NCI-H510A (cell line): ENCODE data around the gene STAP2.
"Not testable (repeated sequence)": the region's sequence is repeated elsewhere in the genome, so short reads cannot be mapped to it uniquely, and the experiment has no call there.

Experiments used
- DNase-seq: peaks from one replicate; lab custom pipeline; 2025; lab: John Stamatoyannopoulos, UW

STAP2 gene

DNA sequence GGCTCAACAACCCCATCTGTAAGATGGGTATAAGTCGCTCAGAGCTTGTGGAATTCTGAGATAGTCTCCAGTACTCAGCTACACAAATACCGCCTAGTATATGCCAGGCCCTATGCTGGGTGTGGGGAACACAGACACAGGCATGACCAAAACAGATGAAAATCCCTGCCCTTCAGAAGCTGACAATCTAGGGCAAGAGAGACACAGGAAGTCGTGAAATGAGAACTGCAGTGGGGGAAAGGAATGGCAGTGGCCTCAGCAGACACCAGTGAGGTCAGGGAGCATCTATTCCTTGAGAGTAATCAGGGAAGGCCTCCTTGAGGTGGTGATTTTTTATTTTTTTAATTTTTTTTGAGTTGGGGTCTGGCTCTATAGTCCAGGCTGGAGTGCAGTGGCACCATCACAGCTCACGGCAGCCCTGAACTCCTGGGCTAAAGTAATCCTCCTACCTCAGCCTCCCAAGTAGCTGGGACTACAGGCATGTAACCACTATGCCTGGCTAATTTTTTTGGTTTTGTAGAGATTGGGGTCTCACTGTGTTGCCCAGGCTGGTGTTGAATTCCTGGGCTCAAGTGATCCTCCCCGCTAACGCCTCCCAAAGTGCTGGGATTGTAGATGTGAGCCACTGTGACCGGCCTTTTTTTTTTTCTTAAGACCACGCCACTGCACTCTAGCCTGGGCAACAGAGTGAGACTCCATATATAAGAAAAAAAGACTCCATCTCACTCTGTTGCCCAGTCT lies 39.6 kb downstream of the STAP2 start:
- no peak for DNase-seq

DNA sequence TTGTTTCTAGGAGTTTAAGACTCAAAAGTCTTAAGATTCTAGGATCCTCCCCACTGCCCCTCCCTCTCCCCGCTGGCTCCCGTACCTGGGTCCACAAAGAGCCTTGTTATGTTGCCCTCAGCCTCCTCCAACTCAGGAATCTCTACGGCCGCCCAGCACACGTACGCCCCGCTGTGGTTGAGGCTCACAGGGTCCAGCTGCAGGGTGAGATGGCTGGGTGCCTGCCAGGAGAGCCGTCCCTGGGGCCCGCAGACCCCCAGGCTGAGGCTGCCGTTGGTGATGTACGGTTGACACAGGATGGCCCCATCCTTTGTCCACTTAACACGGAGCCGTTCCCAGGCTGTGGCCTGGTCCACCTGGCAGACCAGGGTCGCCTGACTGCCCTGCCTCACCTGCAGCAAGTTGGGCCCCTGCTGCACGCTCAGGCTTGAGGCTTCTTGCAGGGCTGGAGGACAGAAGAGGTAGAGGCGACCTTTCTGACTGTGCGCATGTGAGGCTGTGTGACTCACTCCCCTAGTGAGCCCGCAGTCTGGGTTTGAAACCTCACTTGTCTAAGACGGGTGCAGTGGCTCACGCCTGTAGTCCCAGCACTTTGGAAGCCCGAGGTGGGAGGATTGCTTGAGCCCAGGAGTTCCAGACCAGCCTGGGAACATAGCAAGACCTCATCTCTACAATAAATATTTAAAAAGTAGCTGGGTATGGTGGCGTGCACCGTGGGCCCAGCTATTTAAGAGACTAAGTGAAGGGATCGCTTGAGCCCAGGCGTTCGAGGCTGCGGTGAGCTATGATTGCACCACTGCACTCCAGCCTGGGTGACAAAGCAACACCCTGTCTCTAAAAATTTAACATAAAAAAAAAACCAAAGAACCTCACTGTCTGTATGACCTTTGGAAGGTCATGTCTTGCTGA lies 40.5 kb downstream of the STAP2 start:
- no peak for DNase-seq

DNA sequence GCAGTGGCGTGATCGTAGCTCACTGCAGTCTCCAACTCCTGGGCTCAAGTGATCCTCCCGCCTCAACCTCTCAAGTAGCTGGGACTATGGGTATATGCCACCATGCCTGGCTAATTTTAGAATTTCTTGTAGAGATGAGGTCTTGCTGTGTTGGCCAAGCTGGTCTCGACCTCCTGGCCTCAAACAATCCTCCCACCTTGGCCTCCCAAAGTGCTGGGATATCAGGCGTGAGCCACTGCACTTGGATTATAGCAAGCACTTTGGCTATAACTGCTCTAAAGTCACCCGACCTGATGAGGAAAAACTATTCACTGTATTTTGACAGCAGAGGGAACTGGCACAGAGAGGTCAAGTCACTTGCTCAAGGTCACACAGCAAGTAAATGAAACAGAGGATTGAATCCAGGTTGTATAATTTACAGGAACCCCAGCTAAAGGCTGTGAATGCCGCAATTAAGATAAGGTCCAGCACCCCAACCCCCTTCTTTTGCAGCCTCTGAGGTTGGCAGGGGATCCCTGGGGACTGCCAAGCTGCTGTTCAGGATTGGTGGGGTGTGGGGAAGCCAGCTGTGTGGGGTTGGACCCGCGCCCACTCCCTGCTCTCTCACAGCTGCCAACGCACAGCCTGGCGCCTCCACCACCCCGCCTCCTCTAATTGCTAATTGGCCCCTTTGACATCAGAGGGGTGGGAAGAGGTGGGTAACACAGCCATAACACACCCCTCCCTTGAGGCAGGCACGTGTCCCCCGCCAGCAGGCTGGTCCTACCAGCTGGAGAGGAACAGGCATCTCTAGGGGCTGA lies 42.5 kb downstream of the STAP2 start:
- DNase-seq = no peak

DNA sequence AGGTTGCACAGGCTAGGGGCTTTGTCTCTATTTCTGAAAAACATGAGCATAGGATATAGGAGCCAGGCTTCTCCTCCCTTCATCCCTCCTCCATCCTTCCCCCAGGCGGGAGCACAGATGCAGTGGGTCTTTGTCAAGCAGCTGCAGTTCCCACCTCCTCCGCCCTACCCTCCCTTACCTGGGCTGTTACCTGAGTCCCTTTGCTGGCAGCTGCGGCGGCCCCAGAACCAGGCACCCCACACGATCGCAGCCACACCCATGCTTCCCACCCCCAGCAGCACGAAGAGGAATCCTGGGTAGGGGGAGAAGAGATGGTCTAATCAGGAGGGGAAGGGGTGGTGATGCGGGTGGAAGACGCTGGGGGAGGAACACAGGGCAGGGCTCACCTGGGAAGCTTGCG lies 44.2 kb downstream of the STAP2 start:
- DNase-seq = no peak

DNA sequence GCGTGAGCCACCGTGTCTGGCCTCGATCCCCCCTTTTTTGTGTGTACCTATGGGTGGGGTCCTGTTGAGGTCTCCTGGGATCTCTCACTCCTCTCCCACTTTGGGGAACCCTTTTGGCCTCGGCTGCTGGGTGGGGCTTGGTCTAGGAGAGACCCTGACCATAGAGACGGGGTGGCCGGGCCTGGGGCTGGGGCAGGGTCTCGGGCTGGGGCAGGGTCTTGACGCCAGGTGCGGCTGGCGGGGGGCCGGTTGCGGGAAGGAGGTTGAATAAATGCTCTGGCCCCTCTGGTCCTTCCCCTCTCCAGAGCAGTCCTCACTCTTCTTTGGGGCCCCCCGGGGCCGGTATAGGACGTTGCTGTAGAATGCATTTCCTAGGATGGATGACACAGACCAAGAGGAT lies 46.1 kb downstream of the STAP2 start:
- no peak for DNase-seq

DNA sequence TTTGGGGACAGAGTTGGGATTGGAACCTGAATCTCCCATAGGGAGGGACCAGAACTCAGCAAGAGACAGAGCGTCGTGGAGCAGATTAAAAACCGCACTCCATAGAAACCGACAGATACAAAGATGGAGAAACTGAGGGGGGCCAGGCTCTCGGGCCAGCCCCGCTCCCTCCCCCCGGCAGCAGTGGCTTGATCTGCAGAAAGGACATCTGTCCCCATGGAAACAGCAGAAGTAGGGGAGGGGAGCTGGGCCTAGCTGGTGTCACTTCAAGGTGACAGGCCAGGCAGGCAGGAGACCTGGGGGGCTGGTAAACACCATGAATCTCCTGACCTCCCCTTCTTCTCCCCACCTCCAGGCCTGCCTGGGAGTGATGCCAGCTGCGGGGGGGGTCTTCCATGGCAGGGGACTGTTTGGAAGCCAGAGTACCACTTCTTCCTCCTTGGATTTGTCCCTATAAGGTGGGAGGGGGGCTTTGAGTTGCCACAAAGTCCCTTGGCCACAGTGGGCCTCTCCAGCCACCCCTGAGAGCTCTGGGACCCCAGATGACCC lies 47.4 kb downstream of the STAP2 start:
- DNase-seq = no peak

DNA sequence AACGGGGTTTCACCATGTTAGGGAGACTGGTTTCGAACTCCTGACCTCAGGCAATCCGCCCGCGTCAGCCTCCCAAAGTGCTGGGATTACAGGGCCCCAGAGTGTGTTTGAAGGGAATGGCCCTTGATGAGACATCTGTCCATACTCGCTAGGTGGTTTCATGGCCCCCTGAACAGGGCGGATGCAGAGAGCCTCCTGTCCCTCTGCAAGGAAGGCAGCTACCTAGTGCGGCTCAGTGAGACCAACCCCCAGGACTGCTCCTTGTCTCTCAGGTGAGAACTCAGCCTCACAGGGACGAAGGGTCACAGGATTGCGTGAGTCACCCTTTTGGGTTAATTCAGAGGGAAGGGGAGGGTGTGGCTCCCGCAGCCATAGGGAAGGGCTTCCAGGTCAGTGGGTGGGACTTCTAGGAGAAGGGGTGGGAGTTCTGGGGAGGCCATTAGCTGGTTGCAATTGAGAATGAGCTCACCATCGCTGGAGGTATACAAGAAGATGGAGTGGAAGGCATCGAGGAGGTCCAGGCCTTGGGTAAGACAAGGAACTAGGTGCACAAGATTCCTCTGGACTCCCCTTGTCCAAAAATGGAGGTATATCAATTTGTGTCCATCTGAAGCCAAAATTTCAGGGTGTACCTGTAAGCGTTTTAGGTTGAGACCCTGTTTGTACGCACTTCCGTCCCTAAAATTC lies 50.4 kb downstream of the STAP2 start:
- no peak for DNase-seq

DNA sequence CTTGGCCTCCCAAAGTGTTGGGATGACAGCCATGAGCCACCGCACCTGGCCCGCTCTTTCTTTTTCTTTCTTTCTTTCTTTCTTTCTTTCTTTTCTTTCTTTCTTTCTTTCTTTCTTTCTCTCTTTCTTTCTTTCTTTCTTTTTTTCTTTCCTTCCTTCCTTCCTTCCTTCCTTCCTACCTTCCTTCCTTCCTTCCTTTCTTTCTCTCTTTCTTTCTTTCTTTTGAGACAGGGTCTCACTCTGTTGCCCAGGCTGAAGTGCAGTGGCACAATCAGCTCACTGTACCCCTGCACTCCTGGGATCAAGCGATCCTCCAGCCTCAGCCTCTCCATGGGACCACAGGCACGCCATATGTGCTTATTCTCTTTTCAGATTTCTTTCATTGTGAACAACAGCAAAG lies 52.5 kb downstream of the STAP2 start:
- not testable (repeated sequence) for DNase-seq

DNA sequence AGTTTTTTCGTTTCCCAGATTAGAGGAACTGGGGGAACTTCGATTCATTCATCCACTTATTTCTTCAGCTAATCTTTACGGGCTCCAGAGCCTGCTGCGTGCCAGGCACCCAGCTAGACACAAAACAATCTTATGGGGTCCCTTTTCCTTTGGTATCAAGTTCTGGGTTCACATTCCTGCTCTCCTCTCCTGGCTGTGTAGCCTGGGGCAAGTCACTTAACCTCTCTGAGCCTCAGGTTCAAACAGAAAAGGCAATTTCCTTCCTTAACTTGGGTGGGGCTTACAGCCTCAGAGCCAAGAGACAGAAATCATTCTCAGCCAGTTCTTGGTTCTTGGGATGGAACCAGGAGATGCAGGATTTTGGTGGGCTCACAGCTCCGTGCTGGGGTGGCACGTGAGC lies 53.7 kb downstream of the STAP2 start:
- no peak for DNase-seq

DNA sequence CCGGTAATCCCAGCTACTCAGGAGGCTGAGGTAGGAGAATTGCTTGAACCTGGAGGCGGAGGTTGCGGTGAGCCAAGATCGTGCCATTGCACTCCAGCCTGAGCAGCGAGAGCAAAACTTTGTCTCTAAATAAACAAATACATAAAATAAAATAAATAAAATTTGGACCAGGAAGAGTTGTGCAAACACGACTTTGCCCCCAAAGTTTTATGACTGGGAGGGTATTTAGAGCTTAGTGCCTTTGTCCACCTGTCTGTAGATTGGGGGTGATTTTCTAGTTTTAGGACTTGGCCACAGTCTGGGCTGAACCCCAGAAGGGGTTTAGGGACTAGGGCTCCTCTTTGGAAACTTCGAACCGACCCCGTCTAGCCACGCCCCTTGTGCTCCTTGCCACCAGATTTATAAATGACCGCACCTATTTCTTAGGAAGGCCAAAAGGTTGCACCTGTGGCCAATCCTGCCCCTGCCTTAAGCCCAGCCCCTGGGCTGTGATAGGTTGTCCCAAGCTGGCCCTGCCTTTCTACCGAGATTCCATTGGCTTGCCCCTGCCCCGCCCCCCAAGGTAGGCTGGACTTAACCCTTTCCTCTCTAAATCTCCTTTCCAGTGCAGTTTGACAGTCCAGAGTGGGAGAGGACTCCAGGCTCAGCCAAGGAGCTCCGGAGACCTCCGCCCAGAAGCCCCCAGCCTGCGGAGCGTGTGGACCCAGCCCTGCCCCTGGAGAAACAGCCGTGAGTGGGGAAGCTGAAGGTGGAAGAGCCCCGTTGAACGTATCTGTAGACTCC lies 54.3 kb downstream of the STAP2 start:
- no peak for DNase-seq

DNA sequence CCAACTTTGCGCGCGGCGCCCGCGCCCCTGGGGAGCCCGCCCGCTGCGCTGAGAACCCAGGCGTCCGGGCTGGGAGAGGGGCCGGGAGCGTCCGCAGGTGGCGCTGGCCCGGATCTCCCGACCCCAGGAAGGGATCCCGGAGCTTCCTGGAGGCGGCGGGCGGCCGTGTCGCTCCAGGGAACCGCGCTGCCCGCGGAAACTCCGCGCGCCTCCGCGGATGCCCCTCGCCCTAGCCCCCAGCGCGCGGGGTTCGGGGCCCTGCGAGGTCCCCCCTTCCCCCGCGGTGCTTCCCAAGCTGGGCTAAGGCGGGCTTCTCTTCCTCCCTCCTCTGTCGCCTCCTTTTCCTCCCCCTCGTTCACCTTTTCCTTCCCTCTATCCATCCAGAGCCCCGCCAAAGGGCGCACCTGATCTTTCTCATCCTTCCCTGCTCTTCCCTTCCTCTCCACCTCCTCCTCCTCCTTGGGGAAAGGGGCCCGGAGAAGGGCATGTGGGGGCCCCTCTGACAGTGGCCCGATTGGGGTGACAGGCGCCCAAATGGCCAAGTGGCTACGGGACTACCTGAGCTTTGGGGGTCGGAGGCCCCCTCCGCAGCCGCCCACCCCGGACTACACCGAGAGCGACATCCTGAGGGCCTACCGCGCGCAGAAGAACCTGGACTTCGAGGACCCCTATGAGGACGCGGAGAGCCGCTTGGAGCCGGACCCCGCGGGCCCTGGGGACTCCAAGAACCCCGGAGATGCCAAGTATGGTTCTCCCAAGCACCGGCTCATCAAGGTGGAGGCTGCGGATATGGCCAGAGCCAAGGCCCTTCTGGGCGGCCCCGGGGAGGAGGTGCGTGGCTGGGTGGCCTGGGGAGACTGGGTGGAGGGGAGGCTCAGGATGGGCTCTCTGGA lies 58.9 kb downstream of the STAP2 start:
- DNase-seq = no peak

DNA sequence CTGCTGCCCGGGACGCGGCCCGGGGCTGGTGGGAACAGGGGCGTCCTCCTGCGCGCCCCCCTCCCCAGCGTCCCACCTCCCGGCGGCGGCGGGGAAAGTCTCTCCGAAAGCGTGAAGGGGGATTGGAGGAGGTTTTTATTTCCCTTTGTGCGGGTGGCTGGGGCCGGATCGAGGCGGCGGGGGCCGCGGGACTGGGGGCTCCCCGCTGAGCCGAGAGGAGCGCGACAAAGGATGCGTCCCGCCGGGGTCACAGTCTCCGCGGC lies 59.4 kb downstream of the STAP2 start:
- DNase-seq = no peak

DNA sequence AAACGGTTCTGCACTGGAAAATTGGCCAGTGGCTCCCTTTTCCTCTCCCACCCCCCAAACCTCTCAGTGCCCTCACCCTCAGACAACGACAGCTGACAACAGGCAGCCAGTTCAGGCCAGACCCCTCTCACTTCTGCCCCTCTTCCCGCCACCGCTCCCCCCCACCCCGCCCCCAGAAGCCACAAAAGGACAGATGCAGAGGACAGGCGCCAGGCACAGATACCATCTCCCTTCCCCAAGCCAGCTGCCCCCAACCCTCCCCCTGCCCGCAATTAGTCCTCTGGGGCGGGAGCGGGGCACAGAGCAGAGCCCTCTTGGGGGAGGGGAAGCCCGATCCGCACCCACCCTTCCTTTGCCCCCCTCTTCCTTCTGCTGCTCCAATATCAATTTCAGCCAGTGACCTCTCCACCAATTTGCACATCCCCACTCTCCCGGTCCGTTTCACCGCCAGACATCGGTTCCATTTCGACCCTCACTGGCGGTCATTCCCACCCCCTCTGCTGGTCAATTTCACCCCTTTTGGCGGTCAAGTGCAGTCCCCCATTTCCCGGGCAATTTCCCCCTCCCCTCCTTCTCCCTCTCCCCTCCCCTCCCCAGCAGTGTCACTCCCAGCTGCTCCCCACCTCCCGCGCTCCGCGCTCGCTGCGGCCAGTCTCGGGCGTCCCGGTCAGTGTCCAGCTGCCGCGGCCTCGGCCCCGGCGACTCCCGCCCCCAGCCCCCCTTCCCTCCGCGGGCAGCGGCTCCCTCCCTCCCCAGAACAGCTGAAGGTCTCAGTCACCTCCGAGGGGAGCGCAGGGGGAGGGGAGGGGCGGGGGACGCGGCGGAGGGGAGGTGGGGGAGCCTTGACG lies 60.0 kb downstream of the STAP2 start, which contains the start of gene SHD:
SHD (plus strand) TSS at position 848 of the 848 bp plus-strand sequence. CDS start 798 bp downstream, outside the sequence.
- DNase-seq = no peak

DNA sequence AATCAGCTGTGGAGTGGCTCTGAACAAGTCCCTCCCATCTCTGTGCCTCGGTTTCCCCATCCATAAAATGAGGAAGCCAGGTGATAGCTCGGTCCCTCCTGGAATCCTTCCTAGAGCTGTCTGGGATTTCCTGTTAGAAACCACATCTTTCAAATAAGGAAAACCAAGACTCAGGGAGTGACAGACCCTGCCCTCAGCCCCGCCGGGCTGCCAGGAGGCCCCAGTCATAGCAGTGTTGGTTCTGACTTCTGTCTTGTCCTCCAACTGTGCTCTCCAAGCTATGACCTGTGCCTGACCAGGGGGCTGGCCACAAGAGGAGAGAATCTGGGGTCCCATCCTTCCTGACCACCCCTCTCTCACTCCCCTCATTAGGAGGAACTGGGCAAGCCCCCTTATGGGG lies 60.6 kb downstream of the STAP2 start:
- no peak for DNase-seq

DNA sequence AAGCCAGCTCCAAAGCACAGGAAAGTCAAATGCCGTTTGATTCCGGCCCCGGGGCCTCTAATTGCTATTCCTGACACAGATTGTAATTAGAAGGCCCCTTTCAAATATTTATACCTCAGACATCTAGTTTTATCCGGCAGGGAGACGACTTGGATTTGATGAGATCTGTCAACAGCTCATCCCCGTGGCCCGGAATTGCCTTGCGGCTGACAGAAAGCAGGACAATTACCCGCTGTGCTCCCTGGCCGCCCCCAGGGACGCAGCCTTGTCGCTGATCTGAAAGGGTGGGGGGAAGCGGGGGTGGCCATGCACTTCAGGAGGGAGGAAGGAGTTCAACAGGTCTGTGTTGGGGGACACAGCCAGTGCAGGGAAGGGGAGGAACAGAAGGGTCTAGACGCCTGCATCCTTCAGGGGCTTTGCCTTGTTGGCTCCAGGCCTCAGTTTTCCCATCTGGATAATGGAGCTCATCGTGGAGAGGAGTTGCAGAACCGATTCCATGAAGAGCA lies 61.4 kb downstream of the STAP2 start:
- DNase-seq = no peak

DNA sequence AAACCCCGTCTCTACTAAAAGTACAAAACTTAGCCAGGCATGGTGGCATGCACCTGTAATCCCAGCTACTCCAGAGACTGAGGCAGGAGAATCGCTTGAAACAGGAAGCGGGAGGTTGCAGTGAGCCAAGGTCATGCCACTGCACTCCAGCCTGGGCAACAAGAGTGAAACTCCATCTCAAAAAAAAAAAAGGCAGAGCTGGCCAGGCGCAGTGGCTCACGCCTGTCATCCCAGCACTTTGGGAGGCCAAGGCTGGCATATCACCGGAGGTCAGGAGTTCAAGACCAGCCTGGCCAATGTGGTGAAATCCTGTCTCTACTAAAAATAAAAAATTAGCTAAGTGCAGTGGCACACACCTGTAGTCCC lies 64.3 kb downstream of the STAP2 start:
- DNase-seq = not testable (repeated sequence)
